ENCODE data around the gene PPIP5K1.
A peak's percentile ranks its signal among the peaks of the same experiment; 100 is the strongest.

The PPIP5K1 gene

DNA sequence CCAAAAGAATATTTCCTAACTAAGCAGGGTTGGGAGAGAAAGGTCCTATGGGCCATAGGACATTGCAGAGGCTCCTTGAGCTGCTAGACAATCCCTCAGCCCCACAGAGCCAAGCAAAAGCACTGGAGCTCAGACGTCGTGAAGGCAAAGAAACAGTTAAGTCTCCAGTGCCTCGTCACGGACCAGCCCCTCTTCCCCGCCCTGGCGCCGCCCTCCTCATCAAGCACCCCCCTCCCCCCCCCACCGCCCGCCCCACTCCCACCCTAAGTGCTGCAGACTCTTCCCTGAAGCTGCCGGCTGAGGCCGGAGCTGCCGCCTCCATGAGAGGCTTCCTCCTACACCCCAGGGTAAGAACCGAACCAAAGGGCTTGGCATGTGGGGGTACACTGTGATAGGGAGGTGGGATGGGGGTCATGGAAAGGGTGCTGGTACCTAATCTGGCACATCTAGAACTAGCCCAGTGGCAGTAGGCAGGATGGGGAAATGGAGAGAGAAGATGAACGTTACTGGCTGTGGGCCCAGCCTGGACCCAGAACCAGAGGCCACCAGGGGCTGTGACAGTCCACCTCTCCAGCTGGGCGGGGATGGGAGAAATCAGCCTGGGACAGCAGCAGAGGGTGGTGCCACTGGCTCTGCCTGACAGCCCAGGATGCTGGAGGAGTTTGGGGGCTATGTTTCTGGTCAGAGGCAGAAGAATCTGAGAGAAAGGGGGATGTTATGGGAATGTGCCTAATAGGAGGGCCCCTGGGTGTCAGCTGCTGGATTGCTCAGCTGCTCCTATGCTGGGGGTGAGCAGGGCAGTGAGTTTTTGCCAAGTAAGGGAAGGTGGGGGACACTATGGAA lies 72.4 kb downstream of the PPIP5K1 start, which contains the start of gene MAP1A:
TSS of gene MAP1A (plus strand) at position 255 of the 843 bp plus-strand sequence. CDS start 3,866 bp downstream, outside the sequence.
- Mint-ChIP-seq H3K4me1 (ENCODE audit: low read depth) (peaks cover 64% of the 10 kb centered on the region), H3K36me3 (ENCODE audit: low read depth) (no peaks in the 10 kb centered on the region), H3K9me3 (no peaks in the 10 kb centered on the region), H3K27ac (peak within 1 kb of the TSS; percentile 61), H3K27me3 (peaks cover 35% of the 10 kb centered on the region), H3K4me3 (peak within 1 kb of the TSS; percentile 77)
- intact Hi-C loops (cut with micrococcal nuclease), result no loop called here

- no peaks in the 10 kb centered on the region for H3K36me3 Mint-ChIP-seq (ENCODE audit: low read depth)
- H3K27me3 Mint-ChIP-seq, result peaks cover 42% of the 10 kb centered on the region
- H3K4me3 Mint-ChIP-seq, result peak overlapping the region; percentile 63
- H3K27ac Mint-ChIP-seq, result peak overlapping the region; percentile 61
- H3K9me3 Mint-ChIP-seq, result no peaks in the 10 kb centered on the region
- peaks cover 64% of the 10 kb centered on the region for H3K4me1 Mint-ChIP-seq (ENCODE audit: low read depth)
- intact Hi-C loops (cut with micrococcal nuclease), result no loop called here
Measured at GRCh38 chr15:43516801-43517353, 73.1 kb downstream of the PPIP5K1 start.

GRCh38 chr15:43516185-43516584 lies 73.8 kb downstream of the PPIP5K1 start:
- Mint-ChIP-seq H3K27ac (no peak overlapping the region), H3K4me3 (no peak overlapping the region), H3K27me3 (peaks cover 49% of the 10 kb centered on the region), H3K9me3 (no peaks in the 10 kb centered on the region), H3K4me1 (ENCODE audit: low read depth) (peaks cover 68% of the 10 kb centered on the region), H3K36me3 (ENCODE audit: low read depth) (no peaks in the 10 kb centered on the region)
- intact Hi-C loops (cut with micrococcal nuclease), result no loop called here

GRCh38 chr15:43515741-43516140 lies 74.3 kb downstream of the PPIP5K1 start:
- Mint-ChIP-seq H3K27ac (no peak overlapping the region), H3K4me1 (ENCODE audit: low read depth) (peaks cover 72% of the 10 kb centered on the region), H3K9me3 (no peaks in the 10 kb centered on the region), H3K27me3 (peaks cover 52% of the 10 kb centered on the region), H3K36me3 (ENCODE audit: low read depth) (no peaks in the 10 kb centered on the region), H3K4me3 (no peak overlapping the region)
- intact Hi-C loops (cut with micrococcal nuclease), result no loop called here

DNA sequence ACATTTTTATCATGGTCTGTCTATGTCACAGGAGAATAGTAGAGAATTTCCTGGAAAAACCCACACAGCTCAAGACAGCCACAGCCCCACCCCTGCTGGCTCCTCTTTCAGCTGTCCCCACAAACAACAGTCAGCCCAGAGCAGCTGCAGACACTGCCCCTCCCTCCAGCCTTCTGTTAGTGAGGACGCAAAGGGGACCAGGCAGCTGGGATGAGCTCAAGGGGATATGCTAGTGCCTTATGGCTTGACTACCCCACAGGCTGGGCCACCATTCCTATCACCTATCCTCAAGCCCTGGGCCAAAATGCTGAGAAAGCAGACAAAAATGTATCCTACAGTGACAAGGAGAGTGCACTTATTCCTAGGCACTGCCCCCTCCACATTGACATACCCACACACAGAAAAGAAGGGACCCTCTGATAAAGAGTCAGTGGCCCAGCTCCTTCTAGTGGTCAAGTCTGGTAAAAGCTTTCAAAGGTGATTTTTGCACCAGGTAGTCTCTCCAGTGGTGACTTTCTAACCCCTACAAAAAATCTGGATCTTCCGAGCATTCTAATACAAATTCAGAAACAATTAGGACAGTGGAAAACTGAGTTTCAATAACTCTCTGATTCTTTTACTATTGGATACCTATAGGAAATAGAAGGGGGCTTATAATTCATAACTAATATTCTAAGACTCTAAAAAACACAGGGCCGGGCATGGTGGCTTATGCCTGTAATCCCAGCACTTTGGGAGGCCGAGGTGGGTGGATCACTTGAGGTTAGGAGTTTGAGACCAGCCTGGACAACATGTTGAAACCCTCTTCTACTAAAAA lies 75.6 kb downstream of the PPIP5K1 start:
- Mint-ChIP-seq H3K4me1 (ENCODE audit: low read depth) (peaks cover 72% of the 10 kb centered on the region), H3K27ac (no peak overlapping the region), H3K4me3 (no peak overlapping the region), H3K27me3 (peaks cover 49% of the 10 kb centered on the region), H3K36me3 (ENCODE audit: low read depth) (peaks cover 7% of the 10 kb centered on the region), H3K9me3 (no peaks in the 10 kb centered on the region)
- intact Hi-C loops (cut with micrococcal nuclease), result no loop called here

GRCh38 chr15:43513550-43513949 lies 76.5 kb downstream of the PPIP5K1 start:
- intact Hi-C loops (cut with micrococcal nuclease), result no loop called here
- H3K36me3 Mint-ChIP-seq (ENCODE audit: low read depth), result peaks cover 7% of the 10 kb centered on the region
- peaks cover 40% of the 10 kb centered on the region for H3K27me3 Mint-ChIP-seq
- H3K9me3 Mint-ChIP-seq, result no peaks in the 10 kb centered on the region
- no peak overlapping the region for H3K27ac Mint-ChIP-seq
- no peak overlapping the region for H3K4me3 Mint-ChIP-seq
- peaks cover 64% of the 10 kb centered on the region for H3K4me1 Mint-ChIP-seq (ENCODE audit: low read depth)

DNA sequence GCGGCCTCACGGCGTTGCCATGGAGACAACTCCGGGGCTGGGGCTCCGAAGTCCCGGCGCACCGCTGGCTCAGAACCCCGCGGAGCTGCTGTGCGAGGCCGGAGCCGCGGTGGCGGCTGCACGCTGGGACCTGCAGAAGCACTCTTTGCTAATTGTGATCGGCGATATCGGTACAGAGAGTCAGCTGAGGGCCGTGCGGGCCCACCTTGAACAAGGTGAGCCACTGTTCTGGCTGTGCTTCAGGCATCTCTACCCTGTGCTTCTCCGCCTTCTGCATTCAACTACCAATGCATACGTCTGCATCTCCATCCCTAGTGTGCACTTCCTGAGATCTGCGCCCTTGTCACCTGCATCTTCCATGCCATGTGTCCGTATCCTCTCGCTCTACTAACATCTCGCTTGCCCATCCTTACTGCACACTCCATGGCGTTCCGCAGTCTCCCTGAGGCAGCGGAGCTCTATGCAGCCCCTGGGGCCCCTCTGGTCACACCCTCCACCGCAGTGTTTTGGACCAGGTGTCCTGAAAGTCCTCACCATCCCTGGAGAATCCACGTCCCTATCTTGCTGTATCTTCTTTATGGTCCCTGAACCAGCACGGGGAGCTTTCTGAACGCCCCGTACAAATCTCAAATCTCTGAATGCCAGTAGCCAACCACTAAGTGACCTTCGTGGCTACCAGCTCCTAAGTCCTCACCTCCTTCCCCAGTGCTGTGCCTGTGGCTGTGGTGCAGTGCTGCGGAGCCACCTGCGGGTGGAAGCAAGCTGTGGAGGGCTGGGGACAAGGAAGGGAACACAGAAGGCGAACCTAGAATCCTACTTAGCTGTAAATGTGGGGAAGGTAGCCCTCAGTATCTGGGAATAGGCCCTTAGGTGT lies 78.8 kb downstream of the PPIP5K1 start:
- peaks cover 20% of the 10 kb centered on the region for H3K27me3 Mint-ChIP-seq
- peaks cover 7% of the 10 kb centered on the region for H3K36me3 Mint-ChIP-seq (ENCODE audit: low read depth)
- H3K4me3 Mint-ChIP-seq, result peak overlapping the region; percentile 83
- peak overlapping the region; percentile 97 for H3K27ac Mint-ChIP-seq
- intact Hi-C loops (cut with micrococcal nuclease), result no loop called here
- no peaks in the 10 kb centered on the region for H3K9me3 Mint-ChIP-seq
- H3K4me1 Mint-ChIP-seq (ENCODE audit: low read depth), result peaks cover 41% of the 10 kb centered on the region

- peak overlapping the region; percentile 97 for H3K27ac Mint-ChIP-seq
- intact Hi-C loops (cut with micrococcal nuclease), result loop anchor here (1.0 kb wide), 1 partner anchor 17 kb away; the partner anchor contains the start of gene TP53BP1
- peaks cover 17% of the 10 kb centered on the region for H3K27me3 Mint-ChIP-seq
- H3K4me3 Mint-ChIP-seq, result peak overlapping the region; percentile 83
- peaks cover 7% of the 10 kb centered on the region for H3K36me3 Mint-ChIP-seq (ENCODE audit: low read depth)
- peaks cover 34% of the 10 kb centered on the region for H3K4me1 Mint-ChIP-seq (ENCODE audit: low read depth)
- no peaks in the 10 kb centered on the region for H3K9me3 Mint-ChIP-seq
Measured at GRCh38 chr15:43510200-43511011, 79.6 kb downstream of the PPIP5K1 start.

DNA sequence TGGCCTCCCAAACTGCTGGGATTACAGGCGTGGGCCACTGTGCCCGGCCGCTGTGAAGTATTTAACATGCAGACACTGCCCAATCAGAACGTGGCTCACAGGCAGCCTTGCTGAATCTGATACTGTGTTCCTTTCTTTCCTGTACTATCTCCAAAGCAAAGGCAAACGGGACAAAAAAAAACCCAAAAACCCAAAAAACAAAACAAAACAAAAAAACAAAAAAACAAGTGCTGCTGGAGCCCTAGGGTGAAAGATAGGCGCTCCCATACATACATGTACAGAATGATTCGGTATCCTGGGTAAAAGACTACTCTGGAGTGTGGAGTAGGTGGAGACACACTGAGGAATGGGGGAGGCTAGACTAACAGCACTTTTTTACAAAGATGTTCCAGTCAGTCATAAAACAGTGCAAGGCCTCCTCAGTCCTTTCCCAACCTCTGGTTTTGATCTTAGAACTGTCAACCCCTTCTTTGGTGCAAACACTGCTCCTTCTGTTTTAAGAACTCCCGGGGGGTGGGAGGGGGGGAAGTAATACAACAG lies 80.3 kb downstream of the PPIP5K1 start:
- Mint-ChIP-seq H3K27me3 (peaks cover 17% of the 10 kb centered on the region), H3K36me3 (ENCODE audit: low read depth) (peaks cover 7% of the 10 kb centered on the region), H3K27ac (peak overlapping the region; percentile 97), H3K4me1 (ENCODE audit: low read depth) (peaks cover 34% of the 10 kb centered on the region), H3K9me3 (no peaks in the 10 kb centered on the region), H3K4me3 (peak overlapping the region; percentile 83)
- intact Hi-C loops (cut with micrococcal nuclease), result loop anchor here (1.0 kb wide), 1 partner anchor 16 kb away; the partner anchor contains the start of gene TP53BP1

DNA sequence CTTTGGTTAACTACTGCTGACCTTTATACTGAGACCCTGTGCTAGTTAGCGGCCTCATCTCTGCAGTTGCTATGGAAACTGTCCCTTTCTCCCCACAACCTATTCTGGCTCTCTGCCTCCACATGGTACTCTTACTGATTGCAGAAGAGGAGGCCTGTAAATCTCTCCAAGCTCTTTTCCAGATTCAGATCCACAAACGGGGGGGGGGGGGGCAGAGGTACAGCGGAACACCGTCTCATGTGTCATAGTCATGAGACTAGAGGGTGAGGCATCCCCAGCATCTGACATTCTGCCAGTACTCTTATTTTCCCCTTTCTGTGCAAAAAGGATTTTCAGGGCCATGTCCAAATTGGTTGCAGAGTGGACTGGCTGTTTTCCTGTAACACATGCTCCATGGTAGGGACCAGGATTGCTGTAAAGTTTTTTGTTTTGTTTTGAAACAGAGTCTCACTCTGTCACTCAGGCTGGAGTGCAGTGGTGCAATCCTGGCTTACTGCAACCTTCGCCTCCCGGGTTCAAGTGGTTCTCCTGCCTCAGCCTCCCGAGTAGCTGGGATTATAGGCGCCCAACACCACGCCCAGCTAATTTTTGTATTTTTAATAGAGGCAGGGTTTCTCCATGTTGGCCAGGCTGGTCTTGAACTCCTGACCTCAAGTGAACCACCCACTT lies 80.9 kb downstream of the PPIP5K1 start:
- peaks cover 30% of the 10 kb centered on the region for H3K4me1 Mint-ChIP-seq (ENCODE audit: low read depth)
- peaks cover 7% of the 10 kb centered on the region for H3K36me3 Mint-ChIP-seq (ENCODE audit: low read depth)
- no peaks in the 10 kb centered on the region for H3K9me3 Mint-ChIP-seq
- H3K27me3 Mint-ChIP-seq, result peaks cover 17% of the 10 kb centered on the region
- H3K27ac Mint-ChIP-seq, result no peak overlapping the region
- intact Hi-C loops (cut with micrococcal nuclease), result no loop called here
- H3K4me3 Mint-ChIP-seq, result no peak overlapping the region

- H3K36me3 Mint-ChIP-seq (ENCODE audit: low read depth), result peaks cover 7% of the 10 kb centered on the region
- intact Hi-C loops (cut with micrococcal nuclease), result no loop called here
- no peak overlapping the region for H3K4me3 Mint-ChIP-seq
- no peak overlapping the region for H3K27ac Mint-ChIP-seq
- peaks cover 17% of the 10 kb centered on the region for H3K27me3 Mint-ChIP-seq
- peaks cover 25% of the 10 kb centered on the region for H3K4me1 Mint-ChIP-seq (ENCODE audit: low read depth)
- H3K9me3 Mint-ChIP-seq, result no peaks in the 10 kb centered on the region
Measured at GRCh38 chr15:43508421-43508820, 81.6 kb downstream of the PPIP5K1 start.

- peaks cover 7% of the 10 kb centered on the region for H3K36me3 Mint-ChIP-seq (ENCODE audit: low read depth)
- no peaks in the 10 kb centered on the region for H3K9me3 Mint-ChIP-seq
- H3K27me3 Mint-ChIP-seq, result no peaks in the 10 kb centered on the region
- H3K4me1 Mint-ChIP-seq (ENCODE audit: low read depth), result peaks cover 13% of the 10 kb centered on the region
- no peak overlapping the region for H3K27ac Mint-ChIP-seq
- intact Hi-C loops (cut with micrococcal nuclease), result no loop called here
- H3K4me3 Mint-ChIP-seq, result no peak overlapping the region
Measured at GRCh38 chr15:43505738-43506137, 84.3 kb downstream of the PPIP5K1 start.
